K562 (cell line): Measurements from ENCODE around the gene NXPH4. TPM values are rescaled to one million over a fixed set of nuclear protein-coding genes. Genes with fewer than 3 reads are reported as not detected.
A peak's percentile ranks its signal among the peaks of the same experiment; 100 is the strongest.

ENCODE experiments used
- ARID1B ChIP-seq: fragments of 450-650 bp; IDR thresholded peaks from 2 replicates; pipeline ENCODE4 v1.6.1; 2016; ENCODE audit warnings: antibody characterized with exemption, mild to moderate bottlenecking, inconsistent platforms
- BHLHE40 ChIP-seq: IDR thresholded peaks from 2 replicates; pipeline ENCODE4 v1.6.1; 2011; ENCODE audit warnings: low read length, improper control_type of control experiment
- CHD2 ChIP-seq: IDR thresholded peaks from 2 replicates; pipeline ENCODE4 v1.6.1; 2011; ENCODE audit warnings: low read depth, low read length
- CSDE1 ChIP-seq, 2 experiments: fragments of 450-650 bp; IDR thresholded peaks; 2 replicates each; pipeline ENCODE4 v1.6.1; 2016; ENCODE audit warnings: mild to moderate bottlenecking in 1 of 2
- ELF4 ChIP-seq: fragments of 450-650 bp; formaldehyde crosslinking; IDR thresholded peaks from 2 replicates; pipeline ENCODE4 v1.4.0; 2022; ENCODE audit warnings: missing genetic modification characterization
- GMEB1 ChIP-seq: fragments of 250-450 bp; sonication (Bioruptor Pico); IDR thresholded peaks from 2 replicates; pipeline ENCODE4 v1.4.0; 2020; ENCODE audit warnings: mild to moderate bottlenecking
- GTF2A2 ChIP-seq: IDR thresholded peaks from 2 replicates; pipeline ENCODE4 v1.6.1; 2016; ENCODE audit warnings: mild to moderate bottlenecking, missing genetic modification characterization, missing compliant biosample characterization
- HMGXB4 ChIP-seq: sonication (generic); formaldehyde crosslinking; IDR thresholded peaks from 2 replicates; pipeline ENCODE4 v1.8.1; 2023; ENCODE audit warnings: mild to moderate bottlenecking, missing genetic modification reagents
- ILF3 ChIP-seq: fragments of 450-650 bp; IDR thresholded peaks from 2 replicates; pipeline ENCODE4 v1.6.1; 2018; ENCODE audit warnings: antibody characterized with exemption, mild to moderate bottlenecking, moderate library complexity, borderline replicate concordance
- L3MBTL2 ChIP-seq: fragments of 450-650 bp; IDR thresholded peaks from 2 replicates; pipeline ENCODE4 v1.6.1; 2016; ENCODE audit warnings: mild to moderate bottlenecking, moderate library complexity
- LARP7 ChIP-seq: fragments of 450-650 bp; IDR thresholded peaks from 2 replicates; pipeline ENCODE4 v1.6.1; 2016
- MTA2 ChIP-seq: fragments of 450-650 bp; IDR thresholded peaks from 2 replicates; pipeline ENCODE4 v1.6.1; 2016; ENCODE audit warnings: low read depth
- NFXL1 ChIP-seq: fragments of 450-650 bp; formaldehyde crosslinking; IDR thresholded peaks from 2 replicates; pipeline ENCODE4 v1.4.0; 2021; ENCODE audit warnings: mild to moderate bottlenecking
- NR0B1 ChIP-seq: fragments of 450-650 bp; IDR thresholded peaks from one replicate; pipeline ENCODE4 v1.6.1; 2018; ENCODE audit warnings: mild to moderate bottlenecking, moderate library complexity; ENCODE audit not compliant: partially characterized antibody
- NR2F6 ChIP-seq: fragments of 450-650 bp; formaldehyde crosslinking; IDR thresholded peaks from 2 replicates; pipeline ENCODE4 v1.4.0; 2020; ENCODE audit warnings: mild to moderate bottlenecking
- PML ChIP-seq: IDR thresholded peaks from 2 replicates; pipeline ENCODE4 v1.6.1; 2012; ENCODE audit warnings: low read length, inconsistent platforms
- POLR2AphosphoS5 ChIP-seq: IDR thresholded peaks from 2 replicates; pipeline ENCODE4 v1.6.1; 2011; ENCODE audit warnings: mild to moderate bottlenecking, low read depth, low read length, moderate library complexity; ENCODE audit not compliant: control insufficient read depth, insufficient read depth
- RBM15 ChIP-seq: fragments of 200-400 bp; formaldehyde crosslinking; IDR thresholded peaks from 2 replicates; pipeline ENCODE4 v1.6.1; 2018; ENCODE audit warnings: mild to moderate bottlenecking, low read length, moderate library complexity; ENCODE audit not compliant: insufficient read depth
- TAF1 ChIP-seq: IDR thresholded peaks from 2 replicates; pipeline ENCODE4 v1.6.1; 2011; ENCODE audit warnings: mild to moderate bottlenecking, low read length, moderate library complexity; ENCODE audit not compliant: insufficient read depth, control insufficient read depth, severe bottlenecking; ENCODE audit errors: extremely low read depth
- ZNF24 ChIP-seq: fragments of 450-650 bp; IDR thresholded peaks from 2 replicates; pipeline ENCODE4 v1.6.1; 2016
- ZNF398 ChIP-seq: fragments of 250-450 bp; sonication (Bioruptor Pico); IDR thresholded peaks from 2 replicates; pipeline ENCODE4 v1.8.0; 2021; ENCODE audit warnings: moderate library complexity, mild to moderate bottlenecking, inconsistent platforms
- ZNF586 ChIP-seq: fragments of 450-650 bp; formaldehyde crosslinking; conservative IDR thresholded peaks from 2 replicates; pipeline ENCODE4 v1.4.0; 2020; ENCODE audit warnings: mild to moderate bottlenecking, moderate library complexity
- ZNF766 ChIP-seq: fragments of 200-800 bp; sonication (Bioruptor generic); conservative IDR thresholded peaks from 2 replicates; pipeline ENCODE4 v1.6.1; 2016; ENCODE audit warnings: missing genetic modification characterization, missing compliant biosample characterization
- ZNF77 ChIP-seq: fragments of 250-450 bp; sonication (Bioruptor Pico); IDR thresholded peaks from 2 replicates; pipeline ENCODE4 v1.5.0; 2020
- polyA plus RNA-seq, 8 experiments: library from polyadenylated mRNA; depleted of rRNA in 4 of 8; stranded (reverse) in 5 of 8; unstranded in 3 of 8; fragments of >200 nt; fragmentation: Nextera tagmentation in 2 of 8; fragmentation: Illumina TruSeq in 1 of 8; extraction: Ambion mirVana in 2 of 8; extraction: Trizol in 1 of 8; gene quantifications; 2 replicates each; pipeline versions ENCODE4 v1.2.1 to v1.2.3, GENCODE V29; 2011 to 2014; ENCODE audit warnings: inconsistent platforms in 1 of 8, missing spikeins in 1 of 8
- total RNA-seq, 7 experiments: library from RNA; depleted of rRNA in 6 of 7; stranded (reverse); fragments of >200 nt in 6 of 7; fragmentation: Illumina TruSeq in 2 of 7; extraction: Trizol in 2 of 7; gene quantifications; 2 replicates each; pipeline versions ENCODE4 v1.2.1 to v1.2.3, GENCODE V29; 2011 to 2021; ENCODE audit warnings: low replicate concordance in 1 of 7

The NXPH4 gene
- total and polyA plus RNA-seq, 9 of the 15 experiments (the other 6 are each of a cell fraction or from before 2014, with no cell fraction given), result 0.49 to 2.7 (median 1.1) TPM; not detected in 4

- no peak for TF ChIP-seq ZNF766 (CRISPR knock-in tag)
- peak; percentile 47; the same call in 1 of the 2 replicates for TF ChIP-seq POLR2AphosphoS5
- TF ChIP-seq BHLHE40, result no peak
- TF ChIP-seq ZNF77 (CRISPR knock-in tag), result no peak
- TF ChIP-seq NR0B1, result no peak
- TF ChIP-seq HMGXB4 (CRISPR knock-in tag), result 0 out of 2 replicates have a peak, but pooled peaks have one; percentile 65
- no peak for TF ChIP-seq RBM15
- no peak for TF ChIP-seq ELF4 (CRISPR knock-in tag)
- no peak for TF ChIP-seq GTF2A2
- no peak for TF ChIP-seq ZNF586 (CRISPR knock-in tag)
- no peak for TF ChIP-seq MTA2
- TF ChIP-seq NR2F6, result no peak
- TF ChIP-seq LARP7, result no peak
- TF ChIP-seq ILF3, result no peak
- TF ChIP-seq GMEB1, result no peak
- TF ChIP-seq CSDE1 (IDR thresholded peaks at IDR 0.05), result no peak
- TF ChIP-seq PML, result peak; percentile 21; the same call in 1 of the 2 replicates
- no peak for TF ChIP-seq ZNF398 (CRISPR knock-in tag)
- no peak for TF ChIP-seq ZNF24
- no peak for TF ChIP-seq CHD2
- peak; percentile 54 for TF ChIP-seq TAF1
- peak; percentile 45; the same call in 1 of the 2 replicates for TF ChIP-seq ARID1B
- peak; percentile 81 for TF ChIP-seq L3MBTL2
- TF ChIP-seq NFXL1 (CRISPR knock-in tag), result no peak
These were observed 13.2 kb downstream of the NXPH4 start, which contains the start of gene SHMT2 (continued) for GRCh38 chr12:57229634-57230380.
